Measurements from ENCODE around the gene CNEP1R1. TPM values are rescaled to one million over a fixed set of nuclear protein-coding genes. Genes with fewer than 3 reads are reported as not detected.

Gene CNEP1R1
- total RNA-seq, 1 experiment from 2014 or later, result 22.0 TPM

GRCh38 chr16:50059669-50060068 is 34.6 kb downstream of the CNEP1R1 start:
- Mint-ChIP-seq H3K36me3 (ENCODE audit: insufficient read depth, unreplicated experiment) (no peaks in the 10 kb centered on the region), H3K4me3 (ENCODE audit: unreplicated experiment) (no peak overlapping the region), H3K9me3 (ENCODE audit: unreplicated experiment) (peaks cover 7% of the 10 kb centered on the region), H3K4me1 (ENCODE audit: insufficient read depth, unreplicated experiment) (no peaks in the 10 kb centered on the region), H3K27ac (ENCODE audit: low read depth, unreplicated experiment) (no peak overlapping the region), H3K27me3 (ENCODE audit: insufficient read depth, unreplicated experiment) (no peaks in the 10 kb centered on the region)
- POLR2A ChIA-PET, result interaction anchor here (0.9 kb wide), 1 partner anchor 98 kb away, joined by 4 read pairs; no protein-coding TSS in a partner anchor
- no peak for DNase-seq (ENCODE audit: unreplicated experiment)
- no peak for TF ChIP-seq CTCF (IDR thresholded peaks at IDR 0.05; ENCODE audit: unreplicated experiment)
- BruUV-seq (replicated peaks), result no TSS peak
- intact Hi-C loops (cut with micrococcal nuclease), result no loop called here
- CTCF ChIA-PET, result no interaction called here

- intact Hi-C loops (cut with micrococcal nuclease), result no loop called here
- no TSS peak for BruUV-seq (replicated peaks)
- H3K27ac Mint-ChIP-seq (ENCODE audit: low read depth, unreplicated experiment), result no peak overlapping the region
- no peaks in the 10 kb centered on the region for H3K4me1 Mint-ChIP-seq (ENCODE audit: insufficient read depth, unreplicated experiment)
- H3K4me3 Mint-ChIP-seq (ENCODE audit: unreplicated experiment), result no peak overlapping the region
- H3K27me3 Mint-ChIP-seq (ENCODE audit: insufficient read depth, unreplicated experiment), result no peaks in the 10 kb centered on the region
- ChIA-PET CTCF (interaction anchor here (0.7 to 1.2 kb wide), 2 partner anchors 294 to 505 kb away, joined by 3 to 4 read pairs; no protein-coding TSS in a partner anchor), POLR2A (no interaction called here)
- H3K36me3 Mint-ChIP-seq (ENCODE audit: insufficient read depth, unreplicated experiment), result no peaks in the 10 kb centered on the region
- peaks cover 3% of the 10 kb centered on the region for H3K9me3 Mint-ChIP-seq (ENCODE audit: unreplicated experiment)
- DNase-seq (ENCODE audit: unreplicated experiment), result no peak
- no peak for TF ChIP-seq CTCF (IDR thresholded peaks at IDR 0.05; ENCODE audit: unreplicated experiment)
Measured at GRCh38 chr16:50061326-50061725, 36.3 kb downstream of the CNEP1R1 start.

- peaks cover 19% of the 10 kb centered on the region for H3K36me3 Mint-ChIP-seq (ENCODE audit: insufficient read depth, unreplicated experiment)
- ChIA-PET POLR2A (interaction anchor here (0.8 to 2.8 kb wide), 7 partner anchors 13 to 295 kb away, joined by 3 to 23 read pairs (median 6); partner anchors contain the start of gene CNEP1R1), CTCF (interaction anchor here (0.6 to 5.5 kb wide), 2 partner anchors 41 to 1443 kb away, joined by 6 to 46 read pairs; partner anchors contain the start of gene CNEP1R1)
- H3K27ac Mint-ChIP-seq (ENCODE audit: low read depth, unreplicated experiment), result no peak overlapping the region
- intact Hi-C loops (cut with micrococcal nuclease), result no loop called here
- no peak for DNase-seq (ENCODE audit: unreplicated experiment)
- peaks cover 23% of the 10 kb centered on the region for H3K4me1 Mint-ChIP-seq (ENCODE audit: insufficient read depth, unreplicated experiment)
- no peaks in the 10 kb centered on the region for H3K9me3 Mint-ChIP-seq (ENCODE audit: unreplicated experiment)
- BruUV-seq (replicated peaks), result TSS peak; percentile 37
- peak overlapping the region; percentile 88 for H3K4me3 Mint-ChIP-seq (ENCODE audit: unreplicated experiment)
- H3K27me3 Mint-ChIP-seq (ENCODE audit: insufficient read depth, unreplicated experiment), result no peaks in the 10 kb centered on the region
- no peak for TF ChIP-seq CTCF (IDR thresholded peaks at IDR 0.05; ENCODE audit: unreplicated experiment)
Measured at GRCh38 chr16:50065241-50065623, 40.2 kb downstream of the CNEP1R1 start.

- peak; percentile 90 for DNase-seq (ENCODE audit: unreplicated experiment)
- no peaks in the 10 kb centered on the region for H3K9me3 Mint-ChIP-seq (ENCODE audit: unreplicated experiment)
- intact Hi-C loops (cut with micrococcal nuclease), result loop anchor here (1.0 kb wide), 1 partner anchor 89 kb away; no protein-coding TSS in a partner anchor
- peak within 1 kb of the TSS; percentile 52 for H3K27ac Mint-ChIP-seq (ENCODE audit: low read depth, unreplicated experiment)
- H3K36me3 Mint-ChIP-seq (ENCODE audit: insufficient read depth, unreplicated experiment), result peaks cover 25% of the 10 kb centered on the region
- ChIA-PET CTCF (interaction anchor here (0.6 to 5.5 kb wide), 6 partner anchors 41 to 561 kb away, joined by 3 to 46 read pairs (median 5); partner anchors contain the start of gene CNEP1R1), POLR2A (interaction anchor here (0.6 to 2.8 kb wide), 8 partner anchors 13 to 295 kb away, joined by 3 to 23 read pairs (median 6); partner anchors contain the start of gene CNEP1R1)
- no TSS peak for BruUV-seq (replicated peaks)
- peak within 1 kb of the TSS; percentile 88 for H3K4me3 Mint-ChIP-seq (ENCODE audit: unreplicated experiment)
- TF ChIP-seq CTCF (IDR thresholded peaks at IDR 0.05; ENCODE audit: unreplicated experiment), result no peak
- H3K27me3 Mint-ChIP-seq (ENCODE audit: insufficient read depth, unreplicated experiment), result no peaks in the 10 kb centered on the region
- H3K4me1 Mint-ChIP-seq (ENCODE audit: insufficient read depth, unreplicated experiment), result peaks cover 23% of the 10 kb centered on the region
Measured at GRCh38 chr16:50065624-50066481, 40.8 kb downstream of the CNEP1R1 start, which contains the start of gene HEATR3. Gene HEATR3, plus strand, starts transcription at chr16:50065970. Its CDS starts 162 bp downstream, at chr16:50066132.

Measured in MCF 10A (cell line).